Fibroblast of lung (primary cell): ENCODE results near the gene CLCNKA.

Source experiments
- EZH2 ChIP-seq: IDR thresholded peaks from 2 replicates; pipeline ENCODE4 v1.5.1; 2012; ENCODE audit warnings: low read length, control low read depth, mild to moderate bottlenecking; ENCODE audit errors: missing control alignments
- TF ChIP-seq, protein P1 (sequence below), 2 donors: IDR thresholded peaks in 1 of 2; conservative IDR thresholded peaks in 1 of 2; 1 replicate in 1 of 2; 2 replicates in 1 of 2; pipeline ENCODE4 v1.5.1; 2011 to 2012; ENCODE audit warnings: low read length in 2 of 2, control low read depth in 1 of 2, inconsistent platforms in 1 of 2, low read depth in 1 of 2, mild to moderate bottlenecking in 1 of 2

DNA sequence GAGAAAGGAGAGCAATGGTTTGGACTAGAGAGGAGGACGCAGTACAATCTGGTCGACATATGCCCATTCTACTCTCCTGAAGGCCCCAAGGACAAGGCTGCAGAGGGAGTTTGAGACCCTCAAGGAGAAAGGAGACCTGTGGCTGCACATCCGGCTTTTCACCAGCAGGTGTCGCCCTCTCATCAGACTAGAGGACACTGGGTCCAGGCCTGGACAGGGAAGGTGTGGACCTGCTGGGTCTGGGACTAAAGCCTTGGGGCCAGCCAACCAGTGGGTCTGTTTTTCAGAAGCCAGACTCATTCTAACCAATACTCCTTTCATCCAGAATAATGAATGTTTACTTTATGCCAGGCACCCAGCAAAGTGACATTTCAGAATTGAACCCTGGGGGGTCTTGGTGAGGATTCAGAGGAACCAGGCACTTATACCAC, 12.8 kb upstream of the CLCNKA start:
- TF ChIP-seq, protein P1, sequence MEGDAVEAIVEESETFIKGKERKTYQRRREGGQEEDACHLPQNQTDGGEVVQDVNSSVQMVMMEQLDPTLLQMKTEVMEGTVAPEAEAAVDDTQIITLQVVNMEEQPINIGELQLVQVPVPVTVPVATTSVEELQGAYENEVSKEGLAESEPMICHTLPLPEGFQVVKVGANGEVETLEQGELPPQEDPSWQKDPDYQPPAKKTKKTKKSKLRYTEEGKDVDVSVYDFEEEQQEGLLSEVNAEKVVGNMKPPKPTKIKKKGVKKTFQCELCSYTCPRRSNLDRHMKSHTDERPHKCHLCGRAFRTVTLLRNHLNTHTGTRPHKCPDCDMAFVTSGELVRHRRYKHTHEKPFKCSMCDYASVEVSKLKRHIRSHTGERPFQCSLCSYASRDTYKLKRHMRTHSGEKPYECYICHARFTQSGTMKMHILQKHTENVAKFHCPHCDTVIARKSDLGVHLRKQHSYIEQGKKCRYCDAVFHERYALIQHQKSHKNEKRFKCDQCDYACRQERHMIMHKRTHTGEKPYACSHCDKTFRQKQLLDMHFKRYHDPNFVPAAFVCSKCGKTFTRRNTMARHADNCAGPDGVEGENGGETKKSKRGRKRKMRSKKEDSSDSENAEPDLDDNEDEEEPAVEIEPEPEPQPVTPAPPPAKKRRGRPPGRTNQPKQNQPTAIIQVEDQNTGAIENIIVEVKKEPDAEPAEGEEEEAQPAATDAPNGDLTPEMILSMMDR (conservative IDR thresholded peaks at IDR 0.05 in 1 of 2, IDR thresholded peaks at IDR 0.05 in 1 of 2; ENCODE audit: low read depth in 1 of 2, low read length in 2 of 2) = peak; percentile 94 to 95
- TF ChIP-seq EZH2 = no peak
